ENCODE data around the gene KLRG1. TPM values are rescaled to one million over a fixed set of nuclear protein-coding genes. Genes with fewer than 3 reads are reported as not detected.

Gene KLRG1
- total RNA-seq, 4 donors from 2014 or later, result 0.46 to 1.9 (median 1.4) TPM

DNA sequence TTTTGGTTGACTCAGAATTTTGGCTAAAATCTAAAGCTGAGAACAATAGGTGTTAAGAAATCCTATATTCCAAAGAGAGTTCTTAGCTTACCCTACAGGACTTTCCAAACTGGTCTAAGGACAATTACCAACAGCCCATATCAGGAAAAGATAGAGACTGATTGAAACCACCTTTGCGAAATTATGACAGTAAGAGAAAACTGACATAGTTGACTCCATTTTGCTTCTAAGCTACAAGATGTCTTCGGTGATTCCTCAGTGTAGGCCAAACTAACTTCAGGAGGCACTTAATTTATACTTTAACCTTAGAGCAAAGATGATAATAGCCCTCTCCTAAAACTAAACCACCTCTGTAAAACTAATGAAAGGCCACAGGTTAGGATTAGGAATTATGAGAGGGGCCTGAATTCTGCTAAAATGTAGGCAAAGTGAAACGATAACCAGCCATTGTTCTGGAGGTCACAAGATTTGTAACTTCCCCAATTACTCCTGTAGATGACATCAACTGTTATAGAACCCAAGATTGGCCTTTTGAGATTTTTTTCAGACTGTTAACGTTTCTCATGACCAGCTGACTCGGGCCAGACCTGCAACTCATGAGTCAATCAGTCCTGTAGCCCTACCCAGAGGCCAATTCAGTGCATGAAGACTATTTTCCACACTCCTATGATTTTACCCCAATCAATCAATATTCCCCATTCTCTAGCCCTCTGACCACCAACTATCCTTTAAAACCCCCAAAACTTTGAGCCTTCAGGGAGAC is 43.0 kb downstream of the KLRG1 start:
- H3K4me1 ChIP-seq, result no peaks in the 10 kb centered on the region
- no peaks in the 10 kb centered on the region for H3K9me3 ChIP-seq
- no peak overlapping the region for H3K4me3 ChIP-seq
- ATAC-seq (no peak), DNase-seq (no peak)
- intact Hi-C loops (cut with DNase I; ENCODE audit: low total_unique reads), result no loop called here
- in situ Hi-C loops (cut with MboI; ENCODE audit: low sequenced_read_pairs in 4 of 4), result loop anchor here in 2 of 4 donors (25.0 kb wide), 1 partner anchor 345 kb away; the partner anchor contains the start of gene RIMKLB (in 2 of the 2)
- TF ChIP-seq, protein P1, sequence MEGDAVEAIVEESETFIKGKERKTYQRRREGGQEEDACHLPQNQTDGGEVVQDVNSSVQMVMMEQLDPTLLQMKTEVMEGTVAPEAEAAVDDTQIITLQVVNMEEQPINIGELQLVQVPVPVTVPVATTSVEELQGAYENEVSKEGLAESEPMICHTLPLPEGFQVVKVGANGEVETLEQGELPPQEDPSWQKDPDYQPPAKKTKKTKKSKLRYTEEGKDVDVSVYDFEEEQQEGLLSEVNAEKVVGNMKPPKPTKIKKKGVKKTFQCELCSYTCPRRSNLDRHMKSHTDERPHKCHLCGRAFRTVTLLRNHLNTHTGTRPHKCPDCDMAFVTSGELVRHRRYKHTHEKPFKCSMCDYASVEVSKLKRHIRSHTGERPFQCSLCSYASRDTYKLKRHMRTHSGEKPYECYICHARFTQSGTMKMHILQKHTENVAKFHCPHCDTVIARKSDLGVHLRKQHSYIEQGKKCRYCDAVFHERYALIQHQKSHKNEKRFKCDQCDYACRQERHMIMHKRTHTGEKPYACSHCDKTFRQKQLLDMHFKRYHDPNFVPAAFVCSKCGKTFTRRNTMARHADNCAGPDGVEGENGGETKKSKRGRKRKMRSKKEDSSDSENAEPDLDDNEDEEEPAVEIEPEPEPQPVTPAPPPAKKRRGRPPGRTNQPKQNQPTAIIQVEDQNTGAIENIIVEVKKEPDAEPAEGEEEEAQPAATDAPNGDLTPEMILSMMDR (IDR thresholded peaks at IDR 0.05 in 4 of 5, conservative IDR thresholded peaks at IDR 0.05 in 1 of 5), result no peak
- no peak for TF ChIP-seq POLR2A (IDR thresholded peaks at IDR 0.05)
- no peaks in the 10 kb centered on the region for H3K27me3 ChIP-seq
- no peak overlapping the region for H3K27ac ChIP-seq
- no peaks in the 10 kb centered on the region for H3K36me3 ChIP-seq

DNA sequence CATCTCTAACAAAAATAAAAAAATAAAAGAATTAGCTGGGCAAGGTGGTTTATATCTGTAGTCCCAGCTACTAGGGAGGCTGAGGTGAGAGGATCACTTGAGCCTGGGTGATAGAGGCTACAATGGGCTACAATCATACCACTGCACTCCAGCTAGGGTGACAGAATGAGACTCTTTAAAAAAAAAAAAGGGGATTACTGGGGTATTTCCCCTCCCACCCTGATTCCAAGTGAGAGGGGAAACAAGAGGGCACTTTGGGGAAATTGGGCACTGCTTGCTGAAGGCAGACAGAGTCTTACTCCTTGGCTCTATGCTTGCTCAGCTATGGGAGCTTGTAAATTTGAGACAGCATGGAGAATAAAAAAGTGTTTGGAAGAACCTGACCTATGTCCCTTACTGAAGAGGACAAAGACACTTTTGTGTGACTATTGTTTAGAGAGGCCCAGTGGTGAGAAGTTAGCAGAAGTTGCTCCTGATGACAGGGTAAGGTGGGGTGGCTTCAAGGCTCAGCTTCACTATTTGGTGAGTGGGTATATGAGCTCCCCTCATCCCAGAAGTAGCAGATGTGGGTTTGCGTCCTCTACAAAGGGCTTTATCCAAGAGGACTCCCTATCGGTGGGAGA is 44.0 kb downstream of the KLRG1 start:
- no peaks in the 10 kb centered on the region for H3K9me3 ChIP-seq
- no peaks in the 10 kb centered on the region for H3K36me3 ChIP-seq
- no peak overlapping the region for H3K27ac ChIP-seq
- H3K27me3 ChIP-seq, result no peaks in the 10 kb centered on the region
- TF ChIP-seq, protein P1 (IDR thresholded peaks at IDR 0.05 in 4 of 5, conservative IDR thresholded peaks at IDR 0.05 in 1 of 5), result no peak
- TF ChIP-seq POLR2A (IDR thresholded peaks at IDR 0.05), result no peak
- H3K4me3 ChIP-seq, result no peak overlapping the region
- H3K4me1 ChIP-seq, result no peaks in the 10 kb centered on the region
- intact Hi-C loops (cut with DNase I; ENCODE audit: low total_unique reads), result no loop called here
- ATAC-seq, result no peak
- DNase-seq, result no peak
- in situ Hi-C loops (cut with MboI; ENCODE audit: low sequenced_read_pairs in 4 of 4), result loop anchor here in 2 of 4 donors (25.0 kb wide), 1 partner anchor 346 kb away; the partner anchor contains the start of gene RIMKLB (in 2 of the 2)

DNA sequence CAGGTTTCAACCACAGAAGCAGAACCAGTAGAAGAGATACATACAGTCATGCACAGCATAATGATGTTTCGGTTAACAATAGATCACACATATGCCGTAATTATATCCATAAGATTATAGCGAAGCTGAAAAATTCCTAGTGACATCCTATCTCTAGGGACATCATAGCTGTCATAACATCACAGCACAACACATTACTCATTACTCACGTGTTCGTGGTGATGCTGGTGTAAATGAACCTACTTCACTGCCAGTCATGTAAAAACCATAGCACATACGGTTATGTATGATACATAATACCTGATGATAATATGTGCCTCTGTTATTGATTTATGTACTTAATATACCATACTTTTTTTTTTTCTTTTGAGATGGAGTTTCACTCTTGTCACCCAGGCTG is 44.7 kb downstream of the KLRG1 start:
- no peak for ATAC-seq
- H3K36me3 ChIP-seq, result no peaks in the 10 kb centered on the region
- no peak overlapping the region for H3K4me3 ChIP-seq
- TF ChIP-seq, protein P1 (IDR thresholded peaks at IDR 0.05 in 4 of 5, conservative IDR thresholded peaks at IDR 0.05 in 1 of 5), result no peak
- TF ChIP-seq POLR2A (IDR thresholded peaks at IDR 0.05), result no peak
- no peaks in the 10 kb centered on the region for H3K4me1 ChIP-seq
- H3K9me3 ChIP-seq, result no peaks in the 10 kb centered on the region
- in situ Hi-C loops (cut with MboI; ENCODE audit: low sequenced_read_pairs in 4 of 4) (loop anchor here in 2 of 4 donors (25.0 kb wide), 1 partner anchor 347 kb away; the partner anchor contains the start of gene RIMKLB (in 2 of the 2)), intact Hi-C loops (cut with DNase I; ENCODE audit: low total_unique reads) (no loop called here)
- no peak overlapping the region for H3K27ac ChIP-seq
- no peaks in the 10 kb centered on the region for H3K27me3 ChIP-seq
- no peak for DNase-seq

DNA sequence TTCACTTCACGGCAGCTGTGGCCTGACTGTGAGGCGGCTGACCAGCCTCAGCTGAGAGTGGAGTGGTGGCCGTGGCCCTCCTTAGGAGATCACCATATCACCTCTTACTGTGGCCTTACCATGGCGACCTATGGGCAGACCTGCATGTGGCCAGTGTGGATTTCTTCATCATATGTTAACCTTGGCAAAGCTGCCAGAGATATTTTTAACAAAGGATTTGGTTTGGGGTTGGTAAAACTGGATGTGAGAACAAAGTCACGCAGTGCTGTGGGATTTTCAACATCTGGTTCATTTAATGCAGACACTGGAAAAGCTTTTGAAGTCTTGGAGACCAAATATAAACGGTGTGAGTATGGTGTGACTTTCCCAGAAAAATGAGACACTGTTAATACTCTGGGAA is 46.9 kb downstream of the KLRG1 start:
- H3K4me1 ChIP-seq, result no peaks in the 10 kb centered on the region
- H3K9me3 ChIP-seq, result no peaks in the 10 kb centered on the region
- no peak overlapping the region for H3K4me3 ChIP-seq
- DNase-seq (no peak), ATAC-seq (no peak)
- intact Hi-C loops (cut with DNase I; ENCODE audit: low total_unique reads), result loop anchor here (5.0 kb wide), 1 partner anchor 354 kb away; no protein-coding TSS in a partner anchor
- no peaks in the 10 kb centered on the region for H3K27me3 ChIP-seq
- TF ChIP-seq, protein P1 (IDR thresholded peaks at IDR 0.05 in 4 of 5, conservative IDR thresholded peaks at IDR 0.05 in 1 of 5), result no peak
- TF ChIP-seq POLR2A (IDR thresholded peaks at IDR 0.05), result no peak
- no peak overlapping the region for H3K27ac ChIP-seq
- in situ Hi-C loops (cut with MboI; ENCODE audit: low sequenced_read_pairs in 4 of 4), result loop anchor here in 2 of 4 donors (25.0 kb wide), 1 partner anchor 349 kb away; the partner anchor contains the start of gene RIMKLB (in 2 of the 2)
- no peaks in the 10 kb centered on the region for H3K36me3 ChIP-seq

All from gastrocnemius medialis (tissue), 4 donors.